Vagina (tissue), 2 donors: ENCODE data around the gene CNKSR2. TPM values are rescaled to one million over a fixed set of nuclear protein-coding genes. Genes with fewer than 3 reads are reported as not detected.

Experiments
- DNase-seq, 2 donors: peaks; one replicate each; pipeline ENCODE4 v3.0.0-alpha.2; 2017; ENCODE audit errors: extremely low spot score in 2 of 2
- H3K27ac ChIP-seq: fragments of 200-600 bp; sonication (generic); one replicate; pipeline ENCODE4 v1.5.1; 2019
- H3K27me3 ChIP-seq: fragments of 200-600 bp; sonication (generic); one replicate; pipeline ENCODE4 v1.5.1; 2019
- H3K36me3 ChIP-seq, 2 donors: fragments of 200-600 bp; sonication (generic); one replicate each; pipeline ENCODE4 v1.5.1; 2017 to 2019
- H3K4me1 ChIP-seq: fragments of 200-600 bp; sonication (generic); one replicate; pipeline ENCODE4 v1.5.1; 2019
- H3K4me3 ChIP-seq, 2 donors: fragments of 200-600 bp; sonication (generic); 1 replicate in 1 of 2; 2 replicates in 1 of 2; pipeline ENCODE4 v1.5.1; 2016 to 2019
- H3K9me3 ChIP-seq: fragments of 200-600 bp; sonication (generic); one replicate; pipeline ENCODE4 v1.5.1; 2019
- POLR2A ChIP-seq, 2 donors: fragments of 450-650 bp; IDR thresholded peaks; one replicate each; pipeline ENCODE4 v1.6.1; 2017; ENCODE audit warnings: antibody characterized with exemption in 2 of 2, mild to moderate bottlenecking in 2 of 2, moderate library complexity in 2 of 2
- POLR2AphosphoS5 ChIP-seq, 2 donors: sonication (generic); formaldehyde crosslinking; IDR thresholded peaks; one replicate each; pipeline ENCODE4 v1.9.0; 2017; ENCODE audit warnings: antibody characterized with exemption in 2 of 2, mild to moderate bottlenecking in 2 of 2, low read depth in 1 of 2; ENCODE audit not compliant: insufficient read depth in 1 of 2
- intact Hi-C: fragments of 100-400 bp; cut with DNase I; formaldehyde crosslinking; loops from one replicate; pipeline ENCODE4 v1.15.1; 2023
- total RNA-seq: library from RNA; depleted of rRNA; stranded (reverse); fragments of >200 nt; gene quantifications from one replicate; pipeline ENCODE4 v1.2.3, GENCODE V29; 2016
- TF ChIP-seq, protein P1 (sequence below), 3 experiments: fragments of 450-650 bp in 2 of 3; fragments of 200-600 bp in 1 of 3; sonication (generic) in 1 of 3; IDR thresholded peaks; one replicate each; pipeline ENCODE4 v1.5.1; 2017 to 2019; ENCODE audit warnings: antibody characterized with exemption in 3 of 3, mild to moderate bottlenecking in 2 of 3, moderate library complexity in 2 of 3

Gene CNKSR2
- total RNA-seq, 1 donor from 2014 or later: 4.2 TPM

DNA sequence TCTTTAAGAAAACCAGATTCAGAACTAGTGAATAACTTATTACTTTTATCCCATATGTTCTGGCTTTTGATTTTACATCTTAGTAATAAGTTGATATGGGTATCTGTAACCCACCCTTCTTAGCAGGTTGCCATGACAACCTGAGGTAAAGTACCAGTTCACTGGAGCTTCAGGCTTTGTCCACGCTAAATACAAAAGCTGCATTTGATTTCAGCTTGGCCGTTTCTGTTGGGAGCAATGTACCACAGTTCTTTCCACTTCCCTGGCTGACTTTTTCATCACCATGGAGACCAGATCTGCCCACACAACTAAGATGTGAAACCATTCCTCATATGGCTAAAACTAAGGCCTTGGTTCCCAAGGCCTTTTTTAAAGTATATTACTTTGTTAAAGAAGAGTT is 257.8 kb downstream of the CNKSR2 start:
- Histone ChIP-seq H3K9me3 (no peaks in the 10 kb centered on the region), H3K27ac (no peak overlapping the region), H3K4me1 (no peaks in the 10 kb centered on the region), H3K36me3 (no peaks in the 10 kb centered on the region), H3K4me3 (no peak overlapping the region), H3K27me3 (no peaks in the 10 kb centered on the region)
- DNase-seq: no peak
- intact Hi-C loops: no loop called here
- no peak for TF ChIP-seq POLR2A (IDR thresholded peaks at IDR 0.05)

DNA sequence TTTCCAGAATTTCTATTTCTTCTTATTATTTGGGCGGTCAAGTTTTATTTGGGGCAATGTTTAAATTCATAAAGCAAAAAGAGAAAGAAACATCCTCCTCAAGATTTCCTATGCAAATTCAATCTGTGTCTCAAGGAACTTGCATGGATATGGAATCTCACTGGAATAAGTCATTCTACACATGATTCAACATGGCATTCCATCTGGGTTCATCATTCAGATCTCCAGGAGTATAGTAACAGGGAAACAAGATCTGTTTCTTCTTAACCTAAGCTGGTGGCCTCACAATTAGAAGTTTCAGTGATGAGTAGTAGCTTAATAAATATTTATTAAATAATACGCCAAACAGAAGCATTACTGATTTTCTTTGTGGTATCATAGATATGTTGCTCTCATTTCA is 264.1 kb downstream of the CNKSR2 start:
- TF ChIP-seq, protein P1, sequence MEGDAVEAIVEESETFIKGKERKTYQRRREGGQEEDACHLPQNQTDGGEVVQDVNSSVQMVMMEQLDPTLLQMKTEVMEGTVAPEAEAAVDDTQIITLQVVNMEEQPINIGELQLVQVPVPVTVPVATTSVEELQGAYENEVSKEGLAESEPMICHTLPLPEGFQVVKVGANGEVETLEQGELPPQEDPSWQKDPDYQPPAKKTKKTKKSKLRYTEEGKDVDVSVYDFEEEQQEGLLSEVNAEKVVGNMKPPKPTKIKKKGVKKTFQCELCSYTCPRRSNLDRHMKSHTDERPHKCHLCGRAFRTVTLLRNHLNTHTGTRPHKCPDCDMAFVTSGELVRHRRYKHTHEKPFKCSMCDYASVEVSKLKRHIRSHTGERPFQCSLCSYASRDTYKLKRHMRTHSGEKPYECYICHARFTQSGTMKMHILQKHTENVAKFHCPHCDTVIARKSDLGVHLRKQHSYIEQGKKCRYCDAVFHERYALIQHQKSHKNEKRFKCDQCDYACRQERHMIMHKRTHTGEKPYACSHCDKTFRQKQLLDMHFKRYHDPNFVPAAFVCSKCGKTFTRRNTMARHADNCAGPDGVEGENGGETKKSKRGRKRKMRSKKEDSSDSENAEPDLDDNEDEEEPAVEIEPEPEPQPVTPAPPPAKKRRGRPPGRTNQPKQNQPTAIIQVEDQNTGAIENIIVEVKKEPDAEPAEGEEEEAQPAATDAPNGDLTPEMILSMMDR (IDR thresholded peaks at IDR 0.05): no peak
- no peak for TF ChIP-seq POLR2A (IDR thresholded peaks at IDR 0.05)
- TF ChIP-seq POLR2AphosphoS5 (IDR thresholded peaks at IDR 0.05; ENCODE audit: insufficient read depth in 1 of 2, low read depth in 1 of 2): no peak
- intact Hi-C loops: no loop called here
- Histone ChIP-seq H3K36me3 (no peaks in the 10 kb centered on the region), H3K9me3 (no peaks in the 10 kb centered on the region), H3K4me3 (no peak overlapping the region), H3K27me3 (no peaks in the 10 kb centered on the region), H3K4me1 (no peaks in the 10 kb centered on the region), H3K27ac (no peak overlapping the region)
- no peak for DNase-seq

DNA sequence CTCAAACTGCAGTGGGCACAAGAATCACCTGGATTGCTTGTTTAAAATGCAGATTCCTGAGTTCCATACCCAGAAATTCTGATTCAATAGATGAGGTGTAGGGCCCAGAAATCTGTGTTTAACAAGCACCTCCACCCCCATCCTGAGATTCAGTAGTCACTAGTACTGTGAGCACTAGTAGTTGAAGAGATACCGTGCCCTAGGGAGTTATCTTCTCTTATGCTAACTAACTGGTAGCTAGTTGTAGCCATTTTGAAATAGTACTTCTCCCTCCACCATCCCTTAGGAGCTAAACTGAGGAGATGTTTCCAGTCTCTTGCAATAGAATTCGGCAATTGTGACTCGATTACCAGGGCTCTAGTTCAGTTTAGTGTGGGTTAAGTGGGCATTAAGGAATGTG is 265.6 kb downstream of the CNKSR2 start:
- no peaks in the 10 kb centered on the region for H3K4me1 ChIP-seq
- DNase-seq: no peak
- H3K27ac ChIP-seq: no peak overlapping the region
- no peaks in the 10 kb centered on the region for H3K27me3 ChIP-seq
- no peaks in the 10 kb centered on the region for H3K9me3 ChIP-seq
- H3K4me3 ChIP-seq: no peak overlapping the region
- TF ChIP-seq POLR2A (IDR thresholded peaks at IDR 0.05): no peak
- no peak for TF ChIP-seq POLR2AphosphoS5 (IDR thresholded peaks at IDR 0.05; ENCODE audit: insufficient read depth in 1 of 2, low read depth in 1 of 2)
- TF ChIP-seq, protein P1 (IDR thresholded peaks at IDR 0.05): no peak
- intact Hi-C loops: no loop called here
- no peaks in the 10 kb centered on the region for H3K36me3 ChIP-seq

DNA sequence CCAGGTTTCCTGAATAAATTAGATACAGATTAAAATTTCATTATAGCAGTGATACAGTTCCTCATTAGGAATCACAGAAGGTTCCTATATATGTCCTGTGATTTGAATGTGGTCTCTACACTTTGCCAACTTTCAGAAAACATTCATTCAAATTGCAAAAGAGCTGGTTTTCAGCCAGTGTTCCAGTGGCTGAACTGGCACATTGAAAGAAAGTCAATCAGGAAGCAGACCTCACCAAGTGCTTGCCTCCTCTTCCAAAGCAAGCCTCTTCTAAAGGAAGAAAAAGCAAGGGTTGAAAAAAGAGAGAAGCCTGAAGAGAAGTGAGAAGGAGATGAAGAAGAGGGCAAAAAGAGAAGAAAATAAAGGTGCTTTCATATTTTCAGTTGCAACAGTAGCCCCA is 271.2 kb downstream of the CNKSR2 start:
- Histone ChIP-seq H3K9me3 (no peaks in the 10 kb centered on the region), H3K27ac (no peak overlapping the region), H3K36me3 (no peaks in the 10 kb centered on the region), H3K27me3 (no peaks in the 10 kb centered on the region), H3K4me3 (no peak overlapping the region), H3K4me1 (no peaks in the 10 kb centered on the region)
- intact Hi-C loops: no loop called here
- TF ChIP-seq, protein P1 (IDR thresholded peaks at IDR 0.05): no peak
- TF ChIP-seq POLR2AphosphoS5 (IDR thresholded peaks at IDR 0.05; ENCODE audit: insufficient read depth in 1 of 2, low read depth in 1 of 2) (no peak), POLR2A (IDR thresholded peaks at IDR 0.05) (no peak)
- DNase-seq: no peak

DNA sequence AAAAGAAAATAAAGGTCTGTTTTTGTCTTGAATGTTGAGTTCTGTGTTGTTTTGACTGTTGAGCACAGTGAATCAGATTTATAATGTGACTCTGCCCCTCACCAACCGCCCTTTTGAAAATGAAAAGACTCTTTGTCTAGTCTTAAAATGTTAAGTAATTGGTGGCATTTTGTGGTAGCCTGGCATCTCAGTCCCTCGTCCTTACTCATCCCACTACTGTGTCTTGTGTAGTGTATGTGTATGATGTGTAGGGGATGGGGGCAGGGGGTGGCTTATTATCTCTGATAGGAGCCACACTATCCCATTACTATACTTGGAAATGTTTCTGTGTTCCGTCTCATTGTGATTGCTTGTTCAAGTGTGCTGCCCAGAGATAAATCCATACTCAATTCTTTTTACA is 271.7 kb downstream of the CNKSR2 start:
- Histone ChIP-seq H3K27ac (no peak overlapping the region), H3K36me3 (no peaks in the 10 kb centered on the region), H3K4me1 (no peaks in the 10 kb centered on the region), H3K4me3 (no peak overlapping the region), H3K9me3 (no peaks in the 10 kb centered on the region), H3K27me3 (no peaks in the 10 kb centered on the region)
- intact Hi-C loops: no loop called here
- no peak for DNase-seq
- TF ChIP-seq, protein P1 (IDR thresholded peaks at IDR 0.05): no peak
- TF ChIP-seq POLR2AphosphoS5 (IDR thresholded peaks at IDR 0.05; ENCODE audit: insufficient read depth in 1 of 2, low read depth in 1 of 2) (no peak), POLR2A (IDR thresholded peaks at IDR 0.05) (no peak)
